NOMO-1 treated with dmso at 0.1 percent for 144 hours (cell line): ENCODE data around the gene ST14.
"Not testable (repeated sequence)": the region's sequence is repeated elsewhere in the genome, so short reads cannot be mapped to it uniquely, and the experiment has no call there.

Source experiments
- DNase-seq: peaks from one replicate; lab custom pipeline; 2025; ENCODE audit not compliant: unreplicated experiment; lab: John Stamatoyannopoulos, UW

The ST14 gene

DNA sequence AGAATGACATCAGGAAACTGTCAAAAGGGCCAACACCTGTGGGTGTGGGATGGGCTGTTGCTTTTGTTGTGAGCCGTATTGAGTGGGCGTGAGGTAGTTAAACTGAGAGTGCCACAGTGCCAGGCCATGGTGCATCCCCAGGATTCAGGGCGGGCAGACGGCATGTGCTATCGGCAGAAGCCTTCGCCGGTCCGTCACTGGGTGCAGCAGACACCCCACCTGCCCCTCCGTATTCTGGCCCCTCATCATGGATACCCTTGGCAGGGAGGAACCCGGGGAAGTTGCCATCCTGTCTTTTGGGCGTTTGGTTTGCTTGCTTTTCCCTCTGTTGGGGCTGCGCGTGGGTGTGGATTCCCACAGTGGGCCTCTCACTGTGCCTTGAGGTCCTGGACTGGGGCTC is 27.5 kb downstream of the ST14 start:
- no peak for DNase-seq

DNA sequence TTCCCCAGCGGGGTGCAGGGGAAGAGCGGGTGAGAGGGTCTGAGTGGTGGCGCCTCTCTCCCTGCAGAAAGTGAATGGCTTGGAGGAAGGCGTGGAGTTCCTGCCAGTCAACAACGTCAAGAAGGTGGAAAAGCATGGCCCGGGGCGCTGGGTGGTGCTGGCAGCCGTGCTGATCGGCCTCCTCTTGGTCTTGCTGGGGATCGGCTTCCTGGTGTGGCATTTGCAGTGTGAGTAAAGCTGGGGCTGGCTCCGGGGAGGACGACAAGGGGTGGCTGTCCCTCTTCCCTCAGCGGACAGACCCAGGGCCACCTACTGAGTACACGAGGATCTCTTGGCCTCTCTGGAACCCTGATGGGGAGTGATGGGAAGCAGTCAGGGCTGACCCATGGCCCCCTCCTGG is 28.5 kb downstream of the ST14 start:
- no peak for DNase-seq

DNA sequence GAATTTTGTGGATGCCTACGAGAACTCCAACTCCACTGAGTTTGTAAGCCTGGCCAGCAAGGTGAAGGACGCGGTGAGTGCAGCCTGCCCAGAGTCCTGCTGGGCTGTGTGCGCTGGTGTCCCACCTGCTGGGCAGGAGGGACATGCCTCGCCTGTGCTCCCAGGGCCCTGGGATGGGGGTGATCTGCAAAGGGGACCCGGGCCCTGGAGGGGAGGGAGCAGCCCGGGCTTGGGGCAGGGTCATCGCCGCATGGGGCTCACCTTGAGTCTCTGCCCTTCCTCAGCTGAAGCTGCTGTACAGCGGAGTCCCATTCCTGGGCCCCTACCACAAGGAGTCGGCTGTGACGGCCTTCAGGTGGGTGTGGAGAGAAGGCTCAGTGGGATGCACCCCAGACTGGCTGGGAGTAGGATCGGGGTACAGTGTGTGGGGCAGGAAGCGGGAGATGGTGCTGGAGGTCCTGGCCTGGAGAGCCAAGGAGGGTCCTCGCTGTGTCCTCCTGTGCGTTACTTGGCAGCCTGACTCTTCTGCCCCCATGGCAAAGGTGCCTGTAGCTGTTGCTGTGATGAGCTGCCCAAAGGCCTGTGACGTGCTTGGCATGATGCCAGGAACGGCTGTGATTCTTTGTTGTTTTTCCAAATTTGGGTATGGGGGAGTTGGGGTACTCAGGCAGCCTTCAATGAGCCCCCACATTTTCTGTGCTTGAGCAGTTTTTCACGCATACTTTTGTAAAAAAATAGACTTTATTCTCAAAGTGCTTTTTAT is 29.2 kb downstream of the ST14 start:
- DNase-seq, result no peak

DNA sequence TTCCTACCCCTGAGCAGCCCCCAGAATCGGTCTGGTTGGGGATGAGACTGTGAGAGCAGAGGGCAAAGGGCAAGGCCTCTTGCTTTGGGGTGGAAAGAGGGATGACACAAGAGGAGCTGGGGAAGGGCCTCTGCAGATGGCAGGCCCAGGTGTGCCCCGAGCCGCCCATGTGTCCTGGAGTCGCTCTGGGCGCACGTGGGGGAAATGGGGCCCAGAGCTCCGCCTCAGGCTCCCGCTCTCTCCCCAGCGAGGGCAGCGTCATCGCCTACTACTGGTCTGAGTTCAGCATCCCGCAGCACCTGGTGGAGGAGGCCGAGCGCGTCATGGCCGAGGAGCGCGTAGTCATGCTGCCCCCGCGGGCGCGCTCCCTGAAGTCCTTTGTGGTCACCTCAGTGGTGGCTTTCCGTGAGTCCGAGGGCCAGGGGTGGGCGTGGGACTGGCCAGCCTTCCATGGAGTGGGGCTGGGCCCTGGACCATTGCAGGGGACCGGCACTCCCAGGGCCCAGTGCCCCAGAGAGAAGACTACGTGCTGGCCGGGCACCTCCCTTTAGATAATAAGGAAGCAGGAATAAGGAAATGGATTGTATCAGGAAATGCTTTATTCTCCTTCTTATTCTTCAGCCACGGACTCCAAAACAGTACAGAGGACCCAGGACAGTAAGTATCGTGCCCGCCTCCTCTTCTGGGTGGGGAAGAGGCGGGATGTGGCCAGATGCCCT is 30.1 kb downstream of the ST14 start:
- no peak for DNase-seq

DNA sequence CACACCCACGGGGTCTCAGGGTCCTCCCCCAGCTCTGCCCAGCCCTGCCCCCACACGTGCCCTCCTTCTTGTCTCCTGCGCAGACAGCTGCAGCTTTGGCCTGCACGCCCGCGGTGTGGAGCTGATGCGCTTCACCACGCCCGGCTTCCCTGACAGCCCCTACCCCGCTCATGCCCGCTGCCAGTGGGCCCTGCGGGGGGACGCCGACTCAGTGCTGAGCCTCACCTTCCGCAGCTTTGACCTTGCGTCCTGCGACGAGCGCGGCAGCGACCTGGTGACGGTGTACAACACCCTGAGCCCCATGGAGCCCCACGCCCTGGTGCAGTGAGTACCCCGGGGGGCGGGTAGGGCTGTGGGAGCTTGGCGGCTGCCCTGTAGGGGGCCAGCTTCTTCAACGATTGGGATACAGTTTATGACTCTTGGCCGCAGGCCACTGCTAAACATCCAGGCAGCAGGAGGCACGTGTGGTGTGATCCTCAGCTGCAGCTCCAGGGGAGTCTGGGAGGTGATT is 30.8 kb downstream of the ST14 start:
- DNase-seq, result no peak

DNA sequence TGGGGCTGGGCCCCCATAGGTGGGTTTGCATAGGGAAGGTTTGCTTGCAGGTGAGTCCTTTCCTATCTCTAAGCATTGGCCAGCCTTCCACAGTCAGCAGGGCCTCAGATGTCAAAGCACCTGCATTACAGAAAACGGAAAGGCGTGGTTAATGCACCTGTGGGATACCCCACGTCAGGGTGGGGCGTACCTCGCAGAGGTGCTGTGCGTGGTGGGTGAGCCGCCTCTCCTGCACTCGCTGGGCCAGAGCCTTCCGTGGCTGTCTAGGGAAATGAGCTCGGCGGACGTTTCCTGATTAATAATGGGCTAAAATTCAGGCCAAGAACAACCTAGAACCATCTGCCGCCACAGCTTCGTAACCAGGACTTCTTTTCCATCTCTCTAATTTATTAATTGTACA is 32.3 kb downstream of the ST14 start:
- DNase-seq, result no peak

DNA sequence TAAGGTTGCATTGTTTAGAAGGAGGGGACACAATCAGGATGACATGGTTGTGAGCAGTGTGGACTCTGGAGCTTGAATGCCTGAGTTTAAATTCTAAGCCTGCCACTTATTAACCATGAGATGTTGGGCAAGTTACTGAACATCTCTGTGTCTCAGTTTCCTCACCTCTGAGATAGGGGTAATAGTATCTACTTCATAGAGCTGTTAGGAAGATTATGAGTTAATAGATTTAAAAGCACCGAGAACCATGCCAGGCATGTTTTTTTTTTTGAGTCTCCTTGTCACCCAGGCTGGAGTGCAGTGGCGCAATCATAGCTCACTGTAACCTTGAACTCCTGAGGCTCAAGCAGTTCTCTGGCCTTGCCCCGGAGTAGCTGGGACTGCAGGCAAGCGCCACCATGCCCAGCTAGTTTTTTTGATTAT is 33.3 kb downstream of the ST14 start:
- DNase-seq, result no peak

DNA sequence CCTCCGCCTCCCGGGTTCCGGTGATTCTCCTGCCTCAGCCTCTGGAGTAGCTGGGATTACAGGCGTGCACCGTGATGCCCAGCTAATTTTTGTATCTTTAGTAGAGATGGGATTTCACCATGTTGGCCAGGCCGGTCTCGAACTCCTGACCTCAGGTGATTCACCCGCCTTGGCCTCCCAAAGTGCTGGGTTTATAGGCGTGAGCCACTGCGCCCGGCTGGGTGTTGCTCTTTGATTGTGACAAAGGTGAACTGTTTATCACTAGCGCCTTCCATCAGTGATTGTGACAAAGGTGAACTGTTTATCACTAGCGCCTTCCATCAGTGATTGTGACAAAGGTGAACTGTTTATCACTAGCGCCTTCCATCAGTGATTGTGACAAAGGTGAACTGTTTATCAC is 34.0 kb downstream of the ST14 start:
- not testable (repeated sequence) for DNase-seq

DNA sequence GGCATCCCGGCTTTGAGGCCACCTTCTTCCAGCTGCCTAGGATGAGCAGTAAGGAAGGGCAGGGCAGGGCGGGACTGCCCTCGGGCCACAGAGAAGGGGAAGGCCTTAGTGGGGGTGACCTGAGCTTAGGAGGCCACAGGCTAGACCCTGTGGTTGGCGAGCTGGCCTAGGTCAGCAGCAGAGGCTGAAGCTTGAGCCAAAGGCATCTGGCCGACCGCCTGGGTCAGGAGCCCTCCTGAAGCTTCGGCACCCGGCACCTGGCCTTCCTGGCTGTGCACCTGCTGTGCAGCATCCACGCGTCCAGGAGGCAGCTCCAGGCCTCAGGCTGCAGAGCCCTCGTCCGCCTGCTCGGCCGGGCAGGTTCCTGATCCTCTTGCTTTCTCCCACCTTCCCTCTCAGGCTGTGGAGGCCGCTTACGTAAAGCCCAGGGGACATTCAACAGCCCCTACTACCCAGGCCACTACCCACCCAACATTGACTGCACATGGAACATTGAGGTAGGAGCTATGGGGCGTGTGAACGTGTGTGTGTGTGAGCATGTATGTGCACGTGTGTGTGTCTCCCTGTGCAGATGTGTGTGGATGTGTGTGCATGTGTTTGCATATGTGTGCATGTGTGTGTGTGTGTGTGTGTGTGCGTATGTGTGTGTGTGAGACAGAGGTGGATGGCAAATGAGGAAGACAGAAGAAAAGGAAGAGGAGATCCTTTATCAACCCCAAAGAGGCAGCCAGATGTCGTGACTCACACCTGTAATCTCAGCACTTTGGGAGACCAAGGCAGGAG is 34.9 kb downstream of the ST14 start:
- DNase-seq, result no peak

DNA sequence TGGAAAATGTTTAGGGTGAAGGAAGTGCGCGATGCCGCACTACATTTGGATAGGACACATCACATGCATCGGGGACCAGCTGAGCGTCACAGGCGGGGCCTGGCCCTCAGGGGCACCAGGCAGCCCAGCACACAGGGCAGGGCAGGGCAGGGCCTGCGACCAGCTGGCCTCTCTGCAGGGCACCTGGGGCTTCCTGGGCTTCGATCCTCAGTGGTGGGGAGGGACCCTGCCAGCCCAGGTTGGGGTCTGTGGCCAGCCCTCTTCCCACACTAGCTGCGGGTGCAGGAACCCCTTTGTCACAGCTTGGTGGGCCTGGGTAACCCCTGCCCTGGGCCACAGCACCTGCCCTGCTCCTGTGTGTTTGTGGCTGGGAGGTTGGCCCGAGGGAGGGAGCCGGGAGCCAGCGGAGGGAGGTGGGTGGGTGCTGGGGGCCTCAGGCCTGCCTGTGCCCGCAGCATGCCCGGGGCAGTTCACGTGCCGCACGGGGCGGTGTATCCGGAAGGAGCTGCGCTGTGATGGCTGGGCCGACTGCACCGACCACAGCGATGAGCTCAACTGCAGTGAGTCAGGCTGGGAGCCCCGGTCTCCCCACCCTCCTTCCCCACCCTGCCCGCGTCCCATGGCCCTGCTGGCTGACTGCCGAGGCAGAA is 37.9 kb downstream of the ST14 start:
- DNase-seq, result no peak

DNA sequence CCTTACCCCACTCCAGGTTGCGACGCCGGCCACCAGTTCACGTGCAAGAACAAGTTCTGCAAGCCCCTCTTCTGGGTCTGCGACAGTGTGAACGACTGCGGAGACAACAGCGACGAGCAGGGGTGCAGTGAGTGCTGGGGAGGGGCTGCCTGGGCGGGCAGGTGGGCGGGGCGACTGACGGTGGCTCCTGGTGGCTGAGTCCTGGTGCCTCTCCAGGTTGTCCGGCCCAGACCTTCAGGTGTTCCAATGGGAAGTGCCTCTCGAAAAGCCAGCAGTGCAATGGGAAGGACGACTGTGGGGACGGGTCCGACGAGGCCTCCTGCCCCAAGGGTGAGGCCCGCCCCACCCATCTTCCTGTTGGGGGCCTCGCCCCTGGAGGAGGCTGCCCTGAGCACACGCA is 38.7 kb downstream of the ST14 start:
- no peak for DNase-seq

DNA sequence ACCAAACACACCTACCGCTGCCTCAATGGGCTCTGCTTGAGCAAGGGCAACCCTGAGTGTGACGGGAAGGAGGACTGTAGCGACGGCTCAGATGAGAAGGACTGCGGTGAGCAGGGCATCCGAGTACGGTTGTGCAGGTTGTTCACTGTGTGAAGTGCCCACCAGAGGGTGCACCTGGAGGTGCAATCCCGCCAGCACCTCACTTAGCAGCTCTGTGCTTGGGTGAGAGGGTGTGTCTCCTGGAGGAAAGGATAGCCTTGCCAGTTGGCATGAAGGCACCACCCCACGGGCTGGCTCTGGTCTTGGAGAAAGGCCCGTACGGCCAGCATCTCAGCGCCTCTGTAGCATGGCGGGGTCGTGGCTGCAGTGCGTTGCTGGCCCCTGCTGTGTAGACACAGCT is 39.4 kb downstream of the ST14 start:
- no peak for DNase-seq

DNA sequence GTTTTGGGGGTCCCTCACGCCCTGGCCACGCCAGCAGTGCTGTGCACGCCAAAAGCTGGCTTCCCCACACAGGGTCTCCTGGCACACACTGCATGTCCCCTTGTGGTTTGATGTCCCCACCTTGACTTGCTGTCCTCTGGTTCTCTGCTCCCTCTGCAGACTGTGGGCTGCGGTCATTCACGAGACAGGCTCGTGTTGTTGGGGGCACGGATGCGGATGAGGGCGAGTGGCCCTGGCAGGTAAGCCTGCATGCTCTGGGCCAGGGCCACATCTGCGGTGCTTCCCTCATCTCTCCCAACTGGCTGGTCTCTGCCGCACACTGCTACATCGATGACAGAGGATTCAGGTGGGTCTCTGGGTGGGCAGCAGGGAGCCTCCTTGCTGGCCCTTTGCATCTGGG is 40.2 kb downstream of the ST14 start:
- no peak for DNase-seq

DNA sequence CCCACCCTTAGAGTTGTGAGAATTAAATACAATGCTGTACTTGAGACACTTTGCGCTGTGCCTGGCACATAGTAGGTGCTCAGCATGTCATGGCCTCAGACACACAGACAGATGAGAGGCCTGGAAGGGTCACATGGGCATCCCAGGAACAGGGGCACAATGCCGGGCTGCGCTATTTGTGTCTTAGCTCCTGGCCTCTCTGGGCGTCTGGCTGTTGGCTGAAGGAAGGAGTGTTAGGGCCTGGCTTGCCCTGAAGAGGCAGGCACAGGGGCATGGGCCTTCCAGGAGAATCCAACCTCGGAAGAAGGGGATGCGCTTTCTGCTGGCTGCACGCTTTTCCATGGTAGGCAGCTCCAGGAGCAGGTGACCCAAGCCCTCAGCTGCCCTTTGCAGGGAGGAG is 41.4 kb downstream of the ST14 start:
- DNase-seq, result no peak

DNA sequence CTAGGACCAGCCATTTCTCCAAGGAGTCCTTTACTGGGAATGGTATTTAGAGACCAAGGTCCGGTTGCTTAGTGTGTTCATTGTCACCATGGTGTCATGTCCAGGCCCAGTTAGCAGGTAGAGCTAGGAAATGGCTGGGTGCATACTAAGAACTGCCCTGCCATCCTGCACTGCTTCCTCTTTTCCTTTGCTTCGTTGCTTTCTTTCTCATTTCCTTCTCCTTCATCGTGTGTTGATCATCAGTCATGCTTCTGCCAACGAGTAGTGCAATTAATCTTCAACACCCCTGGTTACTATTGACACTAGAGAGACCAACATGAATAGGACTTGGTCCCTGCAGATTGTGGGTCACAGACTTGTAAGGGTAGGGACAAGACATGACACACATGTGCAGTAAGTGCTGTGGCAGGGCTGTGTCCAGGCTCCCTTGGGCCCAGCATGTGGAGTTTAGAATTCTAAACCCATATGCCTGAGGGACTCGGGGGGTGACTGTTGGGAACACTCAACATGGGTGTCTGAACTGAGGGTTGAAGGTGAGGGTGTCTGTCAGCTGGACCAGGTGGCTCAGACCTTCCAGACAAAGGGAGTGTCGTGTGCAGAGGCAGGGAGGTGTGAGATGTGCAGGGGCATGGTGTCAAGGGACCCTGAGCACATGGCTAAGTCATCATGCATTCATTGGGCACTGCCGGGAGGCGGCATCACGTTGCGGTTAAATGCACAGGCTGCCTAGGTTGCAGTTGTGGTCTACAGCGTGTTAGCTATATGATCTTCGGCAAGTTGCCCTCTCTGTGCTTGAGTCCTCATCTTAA is 42.6 kb downstream of the ST14 start:
- DNase-seq, result peak; percentile 5

DNA sequence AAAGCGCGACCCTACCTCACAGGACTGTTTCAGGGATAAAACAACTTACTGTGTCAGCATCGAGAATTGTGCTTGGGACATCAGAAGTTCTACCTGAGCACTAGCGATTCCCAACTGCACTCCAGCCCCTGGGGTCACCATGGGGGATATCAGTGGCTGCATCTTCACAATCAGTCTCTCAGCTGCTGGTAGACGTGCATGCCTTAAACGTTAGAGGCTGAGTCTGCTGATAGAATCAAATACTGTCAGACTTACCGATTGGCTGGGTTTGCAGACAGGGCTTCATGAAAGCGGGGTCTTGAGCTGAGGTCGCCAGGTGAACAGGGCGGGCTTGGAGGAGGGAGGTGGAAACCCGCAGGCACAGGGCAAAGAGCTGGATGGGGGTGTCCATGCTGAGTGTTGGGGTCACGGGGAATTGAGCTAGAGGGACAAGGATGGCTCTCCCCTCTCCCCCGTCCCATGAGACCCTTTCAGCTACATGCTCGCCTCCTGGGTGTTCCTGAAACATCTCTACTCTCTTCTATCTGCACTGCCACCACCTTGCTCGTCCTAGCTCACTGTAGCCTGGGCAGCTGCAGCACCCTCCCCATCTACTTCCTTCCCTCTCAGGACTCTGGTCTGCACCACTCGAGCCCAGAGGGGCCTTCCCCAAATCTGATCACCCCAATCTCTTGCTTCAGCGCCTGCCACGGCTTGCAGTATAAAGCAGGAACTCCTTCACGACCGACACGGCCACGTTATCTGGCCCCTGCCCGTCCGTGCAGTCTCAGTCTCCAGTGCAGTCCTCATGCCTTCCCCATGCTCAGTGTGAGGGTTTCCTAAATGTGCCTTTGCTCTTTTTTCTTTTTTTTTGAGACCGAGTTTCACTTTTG is 43.5 kb downstream of the ST14 start:
- no peak for DNase-seq

DNA sequence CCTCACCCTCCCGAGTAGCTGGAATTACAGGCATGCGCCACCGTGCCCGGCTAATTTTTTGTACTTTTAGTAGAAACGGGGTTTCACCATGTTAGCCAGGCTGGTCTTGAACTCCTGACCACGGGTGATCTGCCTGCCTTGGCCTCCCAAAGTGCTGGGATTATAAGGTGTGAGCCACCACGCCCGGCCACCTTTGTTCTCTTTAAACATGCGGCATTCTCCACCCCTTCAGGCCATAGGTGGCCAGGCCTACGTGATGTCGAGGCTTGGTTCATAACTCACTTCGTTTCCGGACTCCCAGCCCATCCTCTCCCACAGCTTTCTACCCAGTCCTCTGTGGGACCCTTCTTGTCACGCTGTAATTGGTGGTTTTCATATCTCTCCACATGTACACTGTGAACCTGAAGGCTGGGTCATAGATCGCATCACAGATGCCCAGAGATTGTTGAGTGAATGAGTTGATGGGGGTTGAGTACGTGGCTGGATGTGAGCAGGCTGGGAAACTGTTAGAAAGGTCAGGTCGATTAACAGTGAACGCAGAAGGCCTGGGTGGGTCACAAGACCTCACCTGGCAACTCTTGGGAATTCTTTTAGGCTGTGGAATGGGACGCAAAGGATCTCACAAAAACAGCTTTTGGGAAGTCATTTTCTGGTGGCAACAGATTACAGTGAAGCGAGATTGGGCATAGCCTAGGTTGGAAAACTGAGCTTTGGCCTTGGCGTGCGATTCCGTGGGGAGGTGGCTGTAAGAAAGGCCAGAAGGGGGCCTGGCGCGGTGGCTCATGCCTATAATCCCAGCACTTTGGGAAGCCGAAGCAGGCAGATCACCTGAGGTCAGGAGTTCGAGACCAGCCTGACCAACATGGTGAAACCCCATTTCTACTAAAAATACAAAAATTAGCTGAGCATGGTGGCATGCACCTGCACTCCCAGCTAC is 44.5 kb downstream of the ST14 start:
- DNase-seq, result no peak

DNA sequence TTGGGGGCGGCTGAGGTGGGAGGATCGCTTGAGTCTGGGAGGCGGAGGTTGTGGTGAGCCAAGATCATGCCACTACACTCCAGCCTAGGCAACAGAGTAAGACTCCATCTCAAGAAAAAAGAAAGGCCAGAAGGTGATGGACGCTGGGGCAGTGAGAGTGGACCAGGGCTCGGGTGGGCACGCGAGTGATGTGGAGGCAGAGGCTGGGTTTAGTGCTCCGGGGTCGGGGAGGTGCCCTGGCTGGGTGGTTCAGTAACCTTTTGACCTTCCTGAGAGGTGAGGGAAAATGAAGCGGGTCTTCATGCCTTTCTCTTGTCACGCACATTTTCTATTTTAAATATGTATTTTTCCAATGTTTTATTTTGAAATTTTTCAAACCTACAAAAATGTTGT is 45.1 kb downstream of the ST14 start:
- DNase-seq, result no peak
